SK-N-MC (cell line): ENCODE results near the gene LAPTM5.

Experiments used
- DNase-seq: peaks from one replicate; pipeline ENCODE4 v3.0.0-alpha.2; 2011; ENCODE audit warnings: low read depth, low spot score
- H3K27ac ChIP-seq: fragments of 200-600 bp; sonication (generic); 2 replicates; pipeline ENCODE4 v1.5.1; 2016; ENCODE audit warnings: mixed run types
- H3K36me3 ChIP-seq: fragments of 200-600 bp; sonication (generic); 2 replicates; pipeline ENCODE4 v1.6.1; 2017; ENCODE audit warnings: antibody characterized with exemption, low read length, mixed read lengths; ENCODE audit not compliant: insufficient read depth
- H3K4me3 ChIP-seq: fragments of 200-600 bp; sonication (generic); 2 replicates; pipeline ENCODE4 v1.5.1; 2016
- H3K9ac ChIP-seq: fragments of 200-600 bp; sonication (generic); 2 replicates; pipeline ENCODE4 v1.8.0; 2017; ENCODE audit warnings: mixed run types, mixed read lengths; ENCODE audit not compliant: insufficient read length
- H3K9me3 ChIP-seq: fragments of 200-600 bp; sonication (generic); 2 replicates; pipeline ENCODE4 v1.6.1; 2017; ENCODE audit warnings: low read depth, mild to moderate bottlenecking, antibody characterized with exemption, low read length, moderate library complexity, mixed read lengths
- EZH2 ChIP-seq: fragments of 200-600 bp; sonication (generic); IDR thresholded peaks from one replicate; pipeline ENCODE4 v1.6.1; 2017; ENCODE audit warnings: antibody characterized with exemption
- FOXP2 ChIP-seq: optimal IDR thresholded peaks from 2 replicates; pipeline ENCODE3; 2011; ENCODE audit warnings: mild to moderate bottlenecking, moderate library complexity; ENCODE audit not compliant: insufficient read depth; ENCODE audit errors: extremely low read length, control extremely low read depth
- POLR2AphosphoS5 ChIP-seq: IDR thresholded peaks from 2 replicates; pipeline ENCODE4 v1.6.1; 2012; ENCODE audit warnings: mild to moderate bottlenecking, low read depth, low read length, borderline replicate concordance

The LAPTM5 gene

GRCh38 chr1:30698401-30698981 lies 59.1 kb downstream of the LAPTM5 start:
- no peaks in the 10 kb centered on the region for H3K36me3 ChIP-seq
- TF ChIP-seq FOXP2, result no peak
- no peak for DNase-seq
- no peak overlapping the region for H3K9ac ChIP-seq
- no peaks in the 10 kb centered on the region for H3K9me3 ChIP-seq
- no peak overlapping the region for H3K4me3 ChIP-seq
- no peak overlapping the region for H3K27ac ChIP-seq

- no peak for DNase-seq
- Histone ChIP-seq H3K9me3 (no peaks in the 10 kb centered on the region), H3K27ac (no peak overlapping the region)
Observed at GRCh38 chr1:30697571-30698376, 59.8 kb downstream of the LAPTM5 start.

GRCh38 chr1:30696831-30697230 lies 60.7 kb downstream of the LAPTM5 start:
- Histone ChIP-seq H3K4me3 (no peak overlapping the region), H3K9ac (no peak overlapping the region), H3K27ac (no peak overlapping the region), H3K9me3 (no peaks in the 10 kb centered on the region), H3K36me3 (no peaks in the 10 kb centered on the region)
- no peak for TF ChIP-seq EZH2
- TF ChIP-seq FOXP2, result no peak
- no peak for TF ChIP-seq POLR2AphosphoS5
- no peak for DNase-seq

More at GRCh38 chr1:30697571-30698376, 59.8 kb downstream of the LAPTM5 start:
- Histone ChIP-seq H3K4me3 (no peak overlapping the region), H3K9ac (no peak overlapping the region), H3K36me3 (no peaks in the 10 kb centered on the region)
- TF ChIP-seq EZH2 (no peak), FOXP2 (no peak), POLR2AphosphoS5 (no peak)

GRCh38 chr1:30695439-30695841 lies 62.1 kb downstream of the LAPTM5 start:
- H3K9me3 ChIP-seq, result no peaks in the 10 kb centered on the region
- no peak for DNase-seq
- no peak overlapping the region for H3K4me3 ChIP-seq
- H3K9ac ChIP-seq, result no peak overlapping the region
- TF ChIP-seq FOXP2, result no peak
- no peak for TF ChIP-seq POLR2AphosphoS5
- no peak for TF ChIP-seq EZH2
- H3K36me3 ChIP-seq, result no peaks in the 10 kb centered on the region
- H3K27ac ChIP-seq, result no peak overlapping the region

GRCh38 chr1:30694280-30695175 lies 63.0 kb downstream of the LAPTM5 start:
- Histone ChIP-seq H3K9ac (no peak overlapping the region), H3K36me3 (no peaks in the 10 kb centered on the region), H3K27ac (no peak overlapping the region), H3K9me3 (no peaks in the 10 kb centered on the region), H3K4me3 (no peak overlapping the region)
- no peak for DNase-seq
- TF ChIP-seq POLR2AphosphoS5 (no peak), FOXP2 (no peak), EZH2 (no peak)

GRCh38 chr1:30693822-30694221 lies 63.8 kb downstream of the LAPTM5 start:
- TF ChIP-seq FOXP2 (no peak), POLR2AphosphoS5 (no peak), EZH2 (no peak)
- no peak overlapping the region for H3K9ac ChIP-seq
- H3K27ac ChIP-seq, result no peak overlapping the region
- H3K9me3 ChIP-seq, result no peaks in the 10 kb centered on the region
- H3K36me3 ChIP-seq, result no peaks in the 10 kb centered on the region
- no peak for DNase-seq
- no peak overlapping the region for H3K4me3 ChIP-seq

GRCh38 chr1:30693366-30693765 lies 64.2 kb downstream of the LAPTM5 start:
- Histone ChIP-seq H3K27ac (no peak overlapping the region), H3K36me3 (no peaks in the 10 kb centered on the region), H3K9me3 (no peaks in the 10 kb centered on the region), H3K4me3 (no peak overlapping the region), H3K9ac (no peak overlapping the region)
- TF ChIP-seq FOXP2, result no peak
- TF ChIP-seq POLR2AphosphoS5, result no peak
- no peak for TF ChIP-seq EZH2
- no peak for DNase-seq

GRCh38 chr1:30692948-30693301 lies 64.6 kb downstream of the LAPTM5 start:
- no peak overlapping the region for H3K27ac ChIP-seq
- no peak for DNase-seq
- H3K9me3 ChIP-seq, result no peaks in the 10 kb centered on the region
- H3K4me3 ChIP-seq, result no peak overlapping the region
- H3K36me3 ChIP-seq, result no peaks in the 10 kb centered on the region
- no peak overlapping the region for H3K9ac ChIP-seq
- TF ChIP-seq FOXP2 (no peak), EZH2 (no peak), POLR2AphosphoS5 (no peak)
